RWPE2 (cell line): Measurements from ENCODE around the gene MBTPS1.

Experiments
- ATAC-seq: fragments of 200-7000 bp; cut with Tn5 transposase; 3 replicates; pipeline ENCODE4 v1.9.1; 2021; ENCODE audit warnings: low read depth
- DNase-seq: peaks from one replicate; pipeline ENCODE4 v3.0.0-alpha.2; 2020; ENCODE audit warnings: low spot score
- H3K27ac ChIP-seq: fragments of 450-650 bp; 2 replicates; pipeline ENCODE4 v1.5.1; 2017; ENCODE audit warnings: mild to moderate bottlenecking; ENCODE audit not compliant: poor library complexity, severe bottlenecking
- H3K27me3 ChIP-seq: fragments of 250-450 bp; sonication (Bioruptor Pico); 2 replicates; pipeline ENCODE4 v1.5.1; 2021; ENCODE audit warnings: mild to moderate bottlenecking, moderate library complexity; ENCODE audit not compliant: insufficient read depth, poor library complexity, severe bottlenecking
- H3K36me3 ChIP-seq: fragments of 250-450 bp; sonication (Bioruptor Pico); 2 replicates; pipeline ENCODE4 v1.5.1; 2020; ENCODE audit warnings: low read depth, mild to moderate bottlenecking, moderate library complexity
- H3K4me1 ChIP-seq: fragments of 250-450 bp; sonication (Bioruptor Pico); 2 replicates; pipeline ENCODE4 v1.5.1; 2021; ENCODE audit warnings: mild to moderate bottlenecking, moderate library complexity; ENCODE audit not compliant: insufficient read depth, poor library complexity, severe bottlenecking
- H3K4me3 ChIP-seq: fragments of 250-450 bp; sonication (Bioruptor Pico); 2 replicates; pipeline ENCODE4 v1.5.1; 2021; ENCODE audit warnings: mild to moderate bottlenecking, moderate library complexity; ENCODE audit not compliant: severe bottlenecking
- H3K9me3 ChIP-seq: fragments of 250-450 bp; sonication (Bioruptor Pico); 2 replicates; pipeline ENCODE4 v1.5.1; 2021; ENCODE audit warnings: mild to moderate bottlenecking, moderate library complexity; ENCODE audit not compliant: severe bottlenecking
- TF ChIP-seq, protein P1 (sequence below): fragments of 450-650 bp; IDR thresholded peaks from one replicate; pipeline ENCODE4 v1.5.1; 2017; ENCODE audit warnings: mild to moderate bottlenecking, moderate library complexity; ENCODE audit not compliant: poor library complexity, severe bottlenecking

Gene MBTPS1

DNA sequence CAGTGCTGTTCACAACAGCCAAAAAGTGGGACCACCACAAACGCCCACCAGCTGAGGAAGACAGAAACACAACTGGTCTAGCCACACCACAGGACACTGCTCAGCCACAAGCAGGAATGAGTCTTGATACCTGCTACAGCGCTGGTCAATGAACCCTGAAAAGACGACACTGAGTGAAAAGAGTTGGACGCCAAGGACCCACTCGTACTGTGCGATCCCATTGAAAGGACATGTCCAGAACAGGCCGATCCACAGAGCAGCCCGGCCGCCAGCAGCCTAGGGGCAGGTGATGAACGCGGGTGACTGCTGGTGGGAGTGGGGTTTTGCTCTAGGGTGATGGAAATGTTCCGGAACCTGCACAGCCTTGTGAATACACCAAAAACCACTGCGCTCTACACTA, 63.5 kb downstream of the MBTPS1 start:
- ATAC-seq = no peak
- TF ChIP-seq, protein P1, sequence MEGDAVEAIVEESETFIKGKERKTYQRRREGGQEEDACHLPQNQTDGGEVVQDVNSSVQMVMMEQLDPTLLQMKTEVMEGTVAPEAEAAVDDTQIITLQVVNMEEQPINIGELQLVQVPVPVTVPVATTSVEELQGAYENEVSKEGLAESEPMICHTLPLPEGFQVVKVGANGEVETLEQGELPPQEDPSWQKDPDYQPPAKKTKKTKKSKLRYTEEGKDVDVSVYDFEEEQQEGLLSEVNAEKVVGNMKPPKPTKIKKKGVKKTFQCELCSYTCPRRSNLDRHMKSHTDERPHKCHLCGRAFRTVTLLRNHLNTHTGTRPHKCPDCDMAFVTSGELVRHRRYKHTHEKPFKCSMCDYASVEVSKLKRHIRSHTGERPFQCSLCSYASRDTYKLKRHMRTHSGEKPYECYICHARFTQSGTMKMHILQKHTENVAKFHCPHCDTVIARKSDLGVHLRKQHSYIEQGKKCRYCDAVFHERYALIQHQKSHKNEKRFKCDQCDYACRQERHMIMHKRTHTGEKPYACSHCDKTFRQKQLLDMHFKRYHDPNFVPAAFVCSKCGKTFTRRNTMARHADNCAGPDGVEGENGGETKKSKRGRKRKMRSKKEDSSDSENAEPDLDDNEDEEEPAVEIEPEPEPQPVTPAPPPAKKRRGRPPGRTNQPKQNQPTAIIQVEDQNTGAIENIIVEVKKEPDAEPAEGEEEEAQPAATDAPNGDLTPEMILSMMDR = no peak
- H3K36me3 ChIP-seq = peaks cover 42% of the 10 kb centered on the region

DNA sequence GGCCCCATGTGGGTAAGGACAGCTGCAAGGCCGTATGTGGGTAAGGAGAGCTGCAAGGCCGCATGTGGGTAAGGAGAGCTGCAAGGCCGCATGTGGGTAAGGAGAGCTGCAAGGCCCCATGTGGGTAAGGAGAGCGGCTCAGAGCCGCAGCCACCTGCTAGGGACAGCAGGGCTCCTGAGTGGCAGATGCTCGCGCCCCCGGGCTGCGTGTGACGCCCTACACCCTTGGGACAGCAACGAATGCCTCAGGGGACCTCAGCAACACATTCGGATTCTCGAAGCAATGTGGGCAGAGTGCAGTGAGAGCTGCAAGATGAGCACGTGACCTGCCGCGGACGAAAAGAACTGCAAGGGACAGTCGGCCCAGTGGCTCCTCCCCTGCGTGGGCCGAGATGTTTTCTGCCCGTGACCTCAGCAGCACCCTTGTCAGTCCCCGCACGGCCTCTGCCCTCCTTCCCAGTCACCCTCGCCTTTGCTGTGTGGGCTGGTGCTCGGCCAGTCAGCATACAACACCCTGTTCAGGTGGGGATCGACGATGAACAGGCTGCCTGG, 64.6 kb downstream of the MBTPS1 start:
- TF ChIP-seq, protein P1 = no peak
- Histone ChIP-seq H3K4me1 (no peaks in the 10 kb centered on the region), H3K4me3 (no peak overlapping the region), H3K9me3 (no peaks in the 10 kb centered on the region), H3K36me3 (peaks cover 31% of the 10 kb centered on the region), H3K27me3 (no peaks in the 10 kb centered on the region), H3K27ac (no peak overlapping the region)
- no peak for DNase-seq
- ATAC-seq = no peak

More for the DNA sequence above, 63.5 kb downstream of the MBTPS1 start:
- no peak overlapping the region for H3K4me3 ChIP-seq
- H3K27ac ChIP-seq = no peak overlapping the region
- no peaks in the 10 kb centered on the region for H3K4me1 ChIP-seq
- H3K27me3 ChIP-seq = no peaks in the 10 kb centered on the region
- H3K9me3 ChIP-seq = no peaks in the 10 kb centered on the region
- no peak for DNase-seq

DNA sequence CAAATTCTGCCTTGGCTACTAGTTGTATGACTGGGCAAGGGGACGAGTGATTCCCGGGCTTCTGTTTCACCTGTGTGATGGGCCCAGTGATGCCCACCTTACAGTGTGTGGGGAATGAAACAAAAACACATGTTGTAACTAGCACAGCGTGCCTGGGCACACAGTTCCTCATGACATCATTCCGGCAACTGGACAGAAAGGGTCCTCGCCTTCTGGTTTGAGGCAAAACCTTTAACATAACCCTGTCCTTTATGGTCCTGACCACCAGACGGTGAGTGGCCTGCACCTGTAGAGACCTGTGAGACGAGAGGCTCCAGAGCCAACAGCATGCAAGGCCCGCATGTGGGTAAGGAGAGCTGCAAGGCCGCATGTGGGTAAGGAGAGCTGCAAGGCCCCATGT, 66.4 kb downstream of the MBTPS1 start:
- ATAC-seq (no peak), DNase-seq (no peak)
- H3K27ac ChIP-seq = no peak overlapping the region
- TF ChIP-seq, protein P1 = no peak
- peaks cover 15% of the 10 kb centered on the region for H3K36me3 ChIP-seq
- no peaks in the 10 kb centered on the region for H3K9me3 ChIP-seq
- no peaks in the 10 kb centered on the region for H3K27me3 ChIP-seq
- no peaks in the 10 kb centered on the region for H3K4me1 ChIP-seq
- no peak overlapping the region for H3K4me3 ChIP-seq

DNA sequence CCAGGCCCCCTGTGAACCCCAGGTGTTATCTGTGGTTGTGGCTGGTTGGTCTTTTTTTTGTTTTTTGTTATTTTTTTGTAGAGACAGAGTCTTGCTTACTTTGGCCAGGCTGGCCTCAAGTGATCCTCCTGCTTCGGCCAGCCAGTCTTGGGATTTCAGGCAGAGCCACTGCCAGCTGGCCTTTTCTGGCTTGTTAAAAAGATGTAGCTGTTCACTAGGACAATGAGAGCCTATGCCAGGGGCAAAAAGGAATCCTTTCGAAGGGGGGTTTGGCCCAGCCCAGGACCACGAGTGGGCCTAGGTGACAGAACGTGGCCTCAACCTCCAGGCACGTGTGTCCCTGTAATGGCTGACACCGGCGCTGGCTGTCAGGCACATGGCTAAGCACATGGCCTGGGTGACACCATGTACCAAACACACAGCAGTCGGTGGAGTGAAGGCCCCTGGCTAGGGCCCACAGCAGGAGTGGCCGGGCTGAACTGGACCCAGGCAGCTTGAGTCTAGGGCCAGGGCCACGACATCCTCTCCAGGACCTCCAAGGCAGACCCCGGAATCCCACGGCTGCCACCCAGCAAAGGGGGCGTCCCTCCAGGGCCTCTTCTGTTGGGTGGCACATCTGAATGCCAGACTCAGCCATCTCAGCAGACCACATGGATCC, 67.2 kb downstream of the MBTPS1 start:
- H3K36me3 ChIP-seq = peaks cover 10% of the 10 kb centered on the region
- H3K9me3 ChIP-seq = no peaks in the 10 kb centered on the region
- H3K4me1 ChIP-seq = no peaks in the 10 kb centered on the region
- no peak for ATAC-seq
- peak; percentile 12 for DNase-seq
- TF ChIP-seq, protein P1 = no peak
- H3K4me3 ChIP-seq = no peak overlapping the region
- H3K27ac ChIP-seq = no peak overlapping the region
- peaks cover under 1% of the 10 kb centered on the region for H3K27me3 ChIP-seq

DNA sequence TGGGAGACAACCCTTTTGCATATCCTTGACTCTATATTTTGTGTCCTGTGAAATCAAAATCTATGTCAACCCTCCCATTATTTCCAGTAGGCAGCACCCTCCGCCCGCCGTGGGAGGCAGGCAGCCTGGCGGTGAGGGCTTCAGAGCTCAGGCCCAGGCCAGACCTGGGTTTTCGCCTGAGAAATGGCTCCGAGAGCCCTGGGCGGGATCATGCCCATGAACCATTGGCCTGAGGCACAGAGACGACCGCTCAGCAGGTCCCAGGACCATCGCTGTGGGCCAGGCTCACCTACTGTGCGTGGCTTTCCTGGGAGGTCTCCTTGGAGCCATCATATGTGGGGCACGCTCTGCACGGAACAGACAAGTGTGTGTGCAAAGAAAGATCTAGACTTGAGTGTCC, 67.9 kb downstream of the MBTPS1 start:
- ATAC-seq = no peak
- H3K36me3 ChIP-seq = peaks cover 3% of the 10 kb centered on the region

More for the DNA sequence above, 67.9 kb downstream of the MBTPS1 start:
- TF ChIP-seq, protein P1 = no peak
- Histone ChIP-seq H3K27ac (no peak overlapping the region), H3K9me3 (no peaks in the 10 kb centered on the region), H3K27me3 (peaks cover 7% of the 10 kb centered on the region), H3K4me3 (no peak overlapping the region), H3K4me1 (no peaks in the 10 kb centered on the region)
- DNase-seq = peak; percentile 36
